ENCODE measurements around the gene FRMD7. TPM values are rescaled to one million over a fixed set of nuclear protein-coding genes. Genes with fewer than 3 reads are reported as not detected.

FRMD7 gene
- total and polyA plus RNA-seq, 10 of the 15 experiments (the other 5 are each of a cell fraction or from before 2014, with no cell fraction given), result 0.03 to 0.94 TPM; not detected in 8

- no TSS peak for BruUV-seq (replicated peaks)
- ChIA-PET CTCF (interaction anchor here (1.0 to 3.4 kb wide), 2 partner anchors 9 to 118 kb away, joined by 4 to 11 read pairs; partner anchors contain the start of gene RAP2C), RAD21 (ENCODE audit: unreplicated experiment) (interaction anchor here (1.0 kb wide), 1 partner anchor 118 kb away, joined by 4 read pairs; the partner anchor contains the start of gene RAP2C), SMC1A (ENCODE audit: uncharacterized antibody, unreplicated experiment) (interaction anchor here (1.0 kb wide), 1 partner anchor 28 kb away, joined by 3 read pairs; no protein-coding TSS in a partner anchor), POLR2A (no interaction called here)
- Histone ChIP-seq H3K79me2 (ENCODE audit: control insufficient read depth, insufficient read depth, low read length) (no peaks in the 10 kb centered on the region), H3K27ac (ENCODE audit: control insufficient read depth, insufficient read depth) (no peak overlapping the region), H3K9ac (ENCODE audit: control insufficient read depth, insufficient read depth, low read length) (no peak overlapping the region), H3K4me2 (ENCODE audit: control insufficient read depth, insufficient read depth) (no peak overlapping the region), H3K27me3 (replicated peaks in 1 of 2; ENCODE audit: control insufficient read depth in 2 of 2, insufficient read depth in 2 of 2, low read length in 1 of 2) (peaks cover 2 to 6% of the 10 kb centered on the region in 2 experiments; a peak in 2 of 4 replicates), H3K4me1 (ENCODE audit: control insufficient read depth, insufficient read depth, low read length) (no peaks in the 10 kb centered on the region), H3K36me3 (ENCODE audit: control insufficient read depth in 2 of 2, insufficient read depth in 2 of 2, low read length in 1 of 2) (no peaks in the 10 kb centered on the region), H2AFZ (ENCODE audit: control insufficient read depth, low read depth, low read length) (no peak overlapping the region), H4K20me1 (ENCODE audit: control insufficient read depth, insufficient read depth) (no peaks in the 10 kb centered on the region), H3K9me3 (replicated peaks; ENCODE audit: control insufficient read depth, insufficient read depth, low read length) (no peaks in the 10 kb centered on the region), H3K4me3 (no peak overlapping the region)
- no peak for FAIRE-seq
- ATAC-seq, result no peak
- 11% methylated on average over 4 of the region's 4 CpGs for WGBS (ENCODE audit: insufficient coverage, insufficient replicate concordance, low lambda C conversion rate, missing lambda C conversion rate)
- in situ Hi-C loops (cut with MboI) (no loop called here), intact Hi-C loops (cut with micrococcal nuclease; ENCODE audit: unreplicated experiment) (no loop called here)
- no peak for DNase-seq (ENCODE audit: low read depth, low spot score)
- TF ChIP-seq HDAC2 (IDR thresholded peaks at IDR 0.05) (no peak), POU2F2 (IDR thresholded peaks at IDR 0.05; ENCODE audit: borderline replicate concordance, low read depth, low read length) (no peak), E4F1 (IDR thresholded peaks at IDR 0.05; ENCODE audit: borderline replicate concordance, partially characterized antibody) (no peak), PKNOX1 (IDR thresholded peaks at IDR 0.05) (no peak), NFYB (IDR thresholded peaks at IDR 0.05; ENCODE audit: insufficient read depth, low read depth, low read length) (no peak), MTA3 (IDR thresholded peaks at IDR 0.05; ENCODE audit: borderline replicate concordance, low read length) (no peak), E2F8 (IDR thresholded peaks at IDR 0.05; ENCODE audit: low read depth, partially characterized antibody) (no peak), CBX3 (IDR thresholded peaks at IDR 0.05; ENCODE audit: borderline replicate concordance, low read depth) (no peak), KLF5 (IDR thresholded peaks at IDR 0.05; ENCODE audit: partially characterized antibody) (no peak), FOXK2 (IDR thresholded peaks at IDR 0.05) (no peak), KAT2A (conservative IDR thresholded peaks at IDR 0.05; ENCODE audit: control insufficient read depth, low read depth, low read length) (no peak), BRCA1 (IDR thresholded peaks at IDR 0.05; ENCODE audit: low read depth, low read length) (no peak), RFX5 (IDR thresholded peaks at IDR 0.05; ENCODE audit: low read depth, low read length) (no peak), HDGF (IDR thresholded peaks at IDR 0.05) (no peak), RELA (IDR thresholded peaks at IDR 0.05; ENCODE audit: borderline replicate concordance, partially characterized antibody) (no peak), IKZF1 (conservative IDR thresholded peaks at IDR 0.05) (no peak), RCOR1 (conservative IDR thresholded peaks at IDR 0.05; ENCODE audit: low read depth, low read length) (no peak)
Measured at GRCh38 chrX:132101206-132101605, 26.6 kb downstream of the FRMD7 start.
